ENCODE data around the gene TRIM25. TPM values are rescaled to one million over a fixed set of nuclear protein-coding genes. Genes with fewer than 3 reads are reported as not detected.

TRIM25 gene
- 7.8 TPM for total RNA-seq

DNA sequence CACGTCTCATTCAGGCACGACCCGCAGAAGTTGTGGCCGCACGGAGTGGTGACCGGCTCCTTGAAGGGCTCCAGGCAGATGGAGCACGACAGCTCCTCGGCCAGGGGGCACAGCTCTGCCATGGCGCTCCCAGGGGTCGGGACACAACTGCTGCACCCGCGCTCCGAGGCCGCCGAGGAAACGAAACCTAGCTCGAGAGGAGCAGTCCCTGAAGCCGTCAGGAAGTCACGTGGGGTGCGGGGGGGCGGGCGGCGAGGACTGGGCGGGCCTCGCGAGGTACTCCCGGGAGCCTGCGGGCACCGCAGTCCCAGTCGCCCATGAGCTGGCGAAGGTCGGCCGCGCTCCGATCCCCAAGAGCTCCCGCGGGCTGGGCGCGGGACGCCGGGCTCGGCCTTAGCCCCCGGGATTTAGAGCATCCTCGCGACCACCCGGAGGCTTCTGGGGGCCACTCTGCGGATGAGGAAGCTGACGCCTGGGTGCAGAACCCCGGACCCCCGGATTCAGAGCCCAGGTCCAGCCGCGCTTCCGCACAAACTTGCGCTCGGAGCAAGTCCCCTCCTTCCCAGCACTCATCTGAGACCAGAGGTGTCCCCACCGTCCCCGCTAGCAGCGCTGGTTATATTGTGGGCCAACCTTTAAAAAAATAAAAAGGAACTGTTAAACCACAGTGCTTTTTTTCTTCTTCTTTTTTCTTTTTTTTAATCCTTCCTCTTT is at the start of gene TRIM25:
TSS of gene TRIM25 (minus strand) at position 183 of the 714 bp plus-strand sequence. CDS start at position 122, 61 bp downstream.
- peak within 1 kb of the TSS; percentile 88 for H3K27ac ChIP-seq (ENCODE audit: low read depth, low read length)
- no peaks in the 10 kb centered on the region for H3K9me3 ChIP-seq (ENCODE audit: control insufficient read depth in 3 of 3, low read length in 3 of 3)
- H3K4me1 ChIP-seq (ENCODE audit: control insufficient read depth in 3 of 3, insufficient read depth in 3 of 3, low read length in 3 of 3): peaks cover 46 to 58% (median 48%) of the 10 kb centered on the region in 3 donors
- peak within 1 kb of the TSS; percentile 88 to 99 (median 99) for H3K4me3 ChIP-seq (ENCODE audit: low read length in 3 of 3)
- H3K27me3 ChIP-seq (ENCODE audit: control insufficient read depth in 3 of 3, insufficient read depth in 3 of 3, low read length in 3 of 3): no peaks in the 10 kb centered on the region
- peak within 1 kb of the TSS; percentile 91 to 98 (median 93) for H3K9ac ChIP-seq (ENCODE audit: low read depth in 1 of 3, low read length in 3 of 3)
- peaks cover 0 to 6% (median 0%) of the 10 kb centered on the region in 3 donors for H3K36me3 ChIP-seq (ENCODE audit: control insufficient read depth in 3 of 3, insufficient read depth in 3 of 3, low read length in 3 of 3)

DNA sequence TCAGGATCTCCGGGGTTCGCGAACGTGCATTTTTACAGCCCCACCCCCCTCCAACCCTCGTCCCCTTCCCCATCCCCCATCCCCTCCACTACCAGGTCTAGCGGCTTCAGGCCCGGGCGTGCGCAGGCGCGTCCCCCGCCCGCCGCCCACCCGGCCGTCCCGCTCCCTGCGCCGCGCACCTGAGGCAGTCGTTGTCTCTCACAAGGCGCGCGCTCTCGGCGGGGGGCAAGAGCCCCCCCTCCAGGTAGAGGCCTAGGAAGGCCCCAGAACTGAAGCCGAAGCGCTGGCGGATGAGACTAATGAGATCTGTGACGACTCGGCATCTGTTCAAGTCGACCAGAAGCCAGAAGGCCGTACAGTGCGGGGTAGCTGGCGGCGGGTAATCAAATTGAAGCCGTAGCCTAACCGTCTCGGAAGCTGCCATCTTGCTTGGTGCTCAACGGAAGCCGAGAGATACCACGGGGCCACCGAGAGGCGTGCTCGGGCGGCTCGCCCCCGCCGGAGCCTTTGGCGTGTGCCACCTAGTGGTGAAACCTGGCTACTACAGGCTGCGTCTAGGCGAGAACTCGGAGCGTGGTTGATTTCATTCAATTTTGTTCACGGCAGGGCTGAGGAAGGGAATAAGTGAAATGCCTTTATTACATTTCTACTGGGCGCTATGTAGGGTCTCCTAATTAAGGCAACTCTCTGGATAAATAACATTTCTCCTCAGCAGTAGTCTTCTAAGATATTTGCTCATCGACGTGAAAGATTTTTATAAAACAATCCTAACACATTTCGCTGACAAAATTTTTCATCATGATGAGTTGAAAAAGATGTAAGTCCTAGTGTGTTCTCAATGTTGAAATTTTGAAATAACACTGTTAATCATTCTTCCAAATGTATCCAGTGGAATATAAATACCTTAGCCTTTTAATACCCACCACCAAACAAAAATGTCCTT is 47.0 kb upstream of the TRIM25 start, which contains the start of gene COIL:
TSS of gene COIL (minus strand) at position 455 of the 943 bp plus-strand sequence. CDS start at position 424, 31 bp downstream.
- Histone ChIP-seq H3K9ac (ENCODE audit: low read depth in 1 of 3, low read length in 3 of 3) (peak within 1 kb of the TSS; percentile 89 to 94 (median 93)), H3K4me3 (ENCODE audit: low read length in 3 of 3) (peak within 1 kb of the TSS; percentile 90 to 92 (median 92)), H3K27me3 (ENCODE audit: control insufficient read depth in 3 of 3, insufficient read depth in 3 of 3, low read length in 3 of 3) (no peaks in the 10 kb centered on the region), H3K36me3 (ENCODE audit: control insufficient read depth in 3 of 3, insufficient read depth in 3 of 3, low read length in 3 of 3) (no peaks in the 10 kb centered on the region), H3K4me1 (ENCODE audit: control insufficient read depth in 3 of 3, insufficient read depth in 3 of 3, low read length in 3 of 3) (peaks cover 9 to 18% (median 10%) of the 10 kb centered on the region in 3 donors), H3K27ac (ENCODE audit: low read depth, low read length) (peak within 1 kb of the TSS; percentile 87), H3K9me3 (ENCODE audit: control insufficient read depth in 3 of 3, low read length in 3 of 3) (no peaks in the 10 kb centered on the region)

GRCh38 chr17:56956992-56957391 is 43.1 kb upstream of the TRIM25 start:
- Histone ChIP-seq H3K27ac (ENCODE audit: low read depth, low read length) (no peak overlapping the region), H3K4me1 (ENCODE audit: control insufficient read depth in 3 of 3, insufficient read depth in 3 of 3, low read length in 3 of 3) (peaks cover 9 to 18% (median 10%) of the 10 kb centered on the region in 3 donors), H3K9me3 (ENCODE audit: control insufficient read depth in 3 of 3, low read length in 3 of 3) (no peaks in the 10 kb centered on the region), H3K27me3 (ENCODE audit: control insufficient read depth in 3 of 3, insufficient read depth in 3 of 3, low read length in 3 of 3) (no peaks in the 10 kb centered on the region), H3K4me3 (ENCODE audit: low read length in 3 of 3) (no peak overlapping the region), H3K36me3 (ENCODE audit: control insufficient read depth in 3 of 3, insufficient read depth in 3 of 3, low read length in 3 of 3) (peaks cover 0 to 2% (median 0%) of the 10 kb centered on the region in 3 donors), H3K9ac (ENCODE audit: low read depth in 1 of 3, low read length in 3 of 3) (no peak overlapping the region)

DNA sequence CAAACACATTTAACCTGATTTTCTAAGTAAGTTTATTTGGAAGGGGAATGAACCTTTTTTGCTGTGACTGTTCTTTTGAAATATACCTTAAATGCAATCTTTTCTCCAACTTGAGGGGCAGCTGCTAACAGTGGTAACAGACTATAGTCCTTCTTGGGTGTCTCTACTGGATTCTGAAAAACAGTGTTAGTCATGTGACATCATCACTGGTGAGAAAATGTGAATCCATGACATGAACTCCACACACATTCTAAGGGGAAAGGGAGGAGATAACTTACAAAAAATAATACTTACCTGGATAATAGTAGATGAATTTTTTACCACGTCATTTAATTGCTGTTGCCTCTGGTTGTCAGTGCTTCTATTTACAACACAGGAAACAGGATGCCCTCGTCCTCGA is 35.7 kb upstream of the TRIM25 start:
- H3K9ac ChIP-seq (ENCODE audit: low read depth in 1 of 3, low read length in 3 of 3): no peak overlapping the region
- H3K4me1 ChIP-seq (ENCODE audit: control insufficient read depth in 3 of 3, insufficient read depth in 3 of 3, low read length in 3 of 3): no peaks in the 10 kb centered on the region
- H3K27me3 ChIP-seq (ENCODE audit: control insufficient read depth in 3 of 3, insufficient read depth in 3 of 3, low read length in 3 of 3): no peaks in the 10 kb centered on the region
- no peak overlapping the region for H3K27ac ChIP-seq (ENCODE audit: low read depth, low read length)
- no peak overlapping the region for H3K4me3 ChIP-seq (ENCODE audit: low read length in 3 of 3)
- peaks cover 14 to 29% (median 20%) of the 10 kb centered on the region in 3 donors for H3K36me3 ChIP-seq (ENCODE audit: control insufficient read depth in 3 of 3, insufficient read depth in 3 of 3, low read length in 3 of 3)
- no peaks in the 10 kb centered on the region for H3K9me3 ChIP-seq (ENCODE audit: control insufficient read depth in 3 of 3, low read length in 3 of 3)

DNA sequence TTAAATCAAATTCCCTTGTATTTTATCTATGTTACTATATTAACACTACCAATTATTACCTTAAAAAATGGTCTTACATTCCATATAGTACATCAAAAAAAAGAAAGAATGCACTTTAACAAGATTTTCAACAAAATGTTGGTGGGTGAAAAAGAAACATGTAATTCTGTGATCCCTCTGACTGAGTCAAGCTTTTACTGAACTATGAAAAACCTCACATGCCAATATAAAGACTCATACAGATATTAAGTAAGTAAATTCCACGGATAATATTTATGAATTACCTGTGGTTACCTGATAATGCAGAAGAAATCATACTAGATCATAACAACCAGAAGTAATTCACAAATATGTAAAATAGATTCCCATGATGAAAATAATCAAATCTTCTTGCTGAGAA is 34.6 kb upstream of the TRIM25 start:
- H3K36me3 ChIP-seq (ENCODE audit: control insufficient read depth in 3 of 3, insufficient read depth in 3 of 3, low read length in 3 of 3): peaks cover 17 to 38% (median 27%) of the 10 kb centered on the region in 3 donors
- H3K9me3 ChIP-seq (ENCODE audit: control insufficient read depth in 3 of 3, low read length in 3 of 3): no peaks in the 10 kb centered on the region
- H3K27ac ChIP-seq (ENCODE audit: low read depth, low read length): no peak overlapping the region
- H3K9ac ChIP-seq (ENCODE audit: low read depth in 1 of 3, low read length in 3 of 3): no peak overlapping the region
- no peaks in the 10 kb centered on the region for H3K4me1 ChIP-seq (ENCODE audit: control insufficient read depth in 3 of 3, insufficient read depth in 3 of 3, low read length in 3 of 3)
- H3K27me3 ChIP-seq (ENCODE audit: control insufficient read depth in 3 of 3, insufficient read depth in 3 of 3, low read length in 3 of 3): no peaks in the 10 kb centered on the region
- H3K4me3 ChIP-seq (ENCODE audit: low read length in 3 of 3): no peak overlapping the region

DNA sequence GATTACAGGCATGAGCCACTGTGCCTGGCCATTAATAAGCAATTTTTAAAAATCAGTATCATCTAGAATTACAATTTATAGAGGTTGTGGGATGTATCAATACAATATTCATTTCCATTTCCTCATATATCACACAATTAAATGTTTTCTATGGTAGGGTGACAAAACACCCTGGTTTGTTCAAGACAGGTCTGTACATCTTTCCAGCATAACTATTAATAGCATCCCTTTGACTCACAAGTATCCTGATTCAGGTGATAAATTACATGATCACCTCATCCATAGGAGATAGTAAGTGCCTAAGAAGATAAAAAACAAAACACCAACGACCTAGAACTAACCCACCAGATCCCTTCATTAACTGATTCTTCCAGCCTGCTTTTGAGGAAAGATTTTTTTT is 33.9 kb upstream of the TRIM25 start:
- no peaks in the 10 kb centered on the region for H3K9me3 ChIP-seq (ENCODE audit: control insufficient read depth in 3 of 3, low read length in 3 of 3)
- H3K4me3 ChIP-seq (ENCODE audit: low read length in 3 of 3): no peak overlapping the region
- no peak overlapping the region for H3K9ac ChIP-seq (ENCODE audit: low read depth in 1 of 3, low read length in 3 of 3)
- H3K27me3 ChIP-seq (ENCODE audit: control insufficient read depth in 3 of 3, insufficient read depth in 3 of 3, low read length in 3 of 3): no peaks in the 10 kb centered on the region
- no peak overlapping the region for H3K27ac ChIP-seq (ENCODE audit: low read depth, low read length)
- no peaks in the 10 kb centered on the region for H3K4me1 ChIP-seq (ENCODE audit: control insufficient read depth in 3 of 3, insufficient read depth in 3 of 3, low read length in 3 of 3)
- peaks cover 19 to 43% (median 30%) of the 10 kb centered on the region in 3 donors for H3K36me3 ChIP-seq (ENCODE audit: control insufficient read depth in 3 of 3, insufficient read depth in 3 of 3, low read length in 3 of 3)

- H3K27ac ChIP-seq (ENCODE audit: low read depth, low read length): no peak overlapping the region
- H3K4me1 ChIP-seq (ENCODE audit: control insufficient read depth in 3 of 3, insufficient read depth in 3 of 3, low read length in 3 of 3): no peaks in the 10 kb centered on the region
- H3K9ac ChIP-seq (ENCODE audit: low read depth in 1 of 3, low read length in 3 of 3): no peak overlapping the region
- no peak overlapping the region for H3K4me3 ChIP-seq (ENCODE audit: low read length in 3 of 3)
- H3K36me3 ChIP-seq (ENCODE audit: control insufficient read depth in 3 of 3, insufficient read depth in 3 of 3, low read length in 3 of 3): peaks cover 30 to 56% (median 42%) of the 10 kb centered on the region in 3 donors
- no peaks in the 10 kb centered on the region for H3K27me3 ChIP-seq (ENCODE audit: control insufficient read depth in 3 of 3, insufficient read depth in 3 of 3, low read length in 3 of 3)
- no peaks in the 10 kb centered on the region for H3K9me3 ChIP-seq (ENCODE audit: control insufficient read depth in 3 of 3, low read length in 3 of 3)
Observed at GRCh38 chr17:56945938-56946505, 32.2 kb upstream of the TRIM25 start.

DNA sequence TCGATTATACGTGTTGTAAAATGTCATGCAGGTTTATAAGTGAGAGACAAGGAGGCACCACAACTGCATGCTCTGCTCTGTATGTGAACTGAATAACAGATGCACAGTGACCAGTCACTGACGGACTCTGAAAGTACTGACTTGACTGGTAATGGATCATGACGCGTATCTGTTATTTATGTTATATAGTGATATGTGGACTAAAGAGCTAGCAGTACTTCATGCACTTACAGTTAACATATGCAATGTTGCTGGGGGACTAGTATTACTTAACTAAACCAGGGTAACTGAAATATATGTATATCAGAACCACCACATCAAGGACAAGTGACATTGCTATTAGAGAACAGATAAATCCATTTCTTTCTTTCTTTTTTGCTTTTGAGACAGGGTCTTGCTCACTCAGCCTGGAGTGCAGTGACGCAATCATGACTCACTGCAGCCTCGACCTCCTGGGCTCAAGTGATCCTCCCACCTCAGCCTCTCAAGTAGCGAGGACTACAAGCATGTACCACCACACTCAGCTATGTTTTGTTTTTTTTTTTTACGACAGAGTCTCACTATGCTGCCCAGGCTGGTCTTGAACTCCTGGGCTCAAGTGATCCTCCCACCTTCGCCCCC is 29.8 kb upstream of the TRIM25 start:
- Histone ChIP-seq H3K27ac (ENCODE audit: low read depth, low read length) (no peak overlapping the region), H3K9me3 (ENCODE audit: control insufficient read depth in 3 of 3, low read length in 3 of 3) (no peaks in the 10 kb centered on the region), H3K4me3 (ENCODE audit: low read length in 3 of 3) (no peak overlapping the region), H3K9ac (ENCODE audit: low read depth in 1 of 3, low read length in 3 of 3) (no peak overlapping the region), H3K27me3 (ENCODE audit: control insufficient read depth in 3 of 3, insufficient read depth in 3 of 3, low read length in 3 of 3) (no peaks in the 10 kb centered on the region), H3K4me1 (ENCODE audit: control insufficient read depth in 3 of 3, insufficient read depth in 3 of 3, low read length in 3 of 3) (no peaks in the 10 kb centered on the region), H3K36me3 (ENCODE audit: control insufficient read depth in 3 of 3, insufficient read depth in 3 of 3, low read length in 3 of 3) (peaks cover 23 to 45% (median 37%) of the 10 kb centered on the region in 3 donors)

GRCh38 chr17:56939869-56940484 is 26.1 kb upstream of the TRIM25 start:
- no peak overlapping the region for H3K4me3 ChIP-seq (ENCODE audit: low read length in 3 of 3)
- no peak overlapping the region for H3K9ac ChIP-seq (ENCODE audit: low read depth in 1 of 3, low read length in 3 of 3)
- no peaks in the 10 kb centered on the region for H3K27me3 ChIP-seq (ENCODE audit: control insufficient read depth in 3 of 3, insufficient read depth in 3 of 3, low read length in 3 of 3)
- no peak overlapping the region for H3K27ac ChIP-seq (ENCODE audit: low read depth, low read length)
- H3K36me3 ChIP-seq (ENCODE audit: control insufficient read depth in 3 of 3, insufficient read depth in 3 of 3, low read length in 3 of 3): peaks cover 19 to 54% (median 49%) of the 10 kb centered on the region in 3 donors
- no peaks in the 10 kb centered on the region for H3K4me1 ChIP-seq (ENCODE audit: control insufficient read depth in 3 of 3, insufficient read depth in 3 of 3, low read length in 3 of 3)
- H3K9me3 ChIP-seq (ENCODE audit: control insufficient read depth in 3 of 3, low read length in 3 of 3): no peaks in the 10 kb centered on the region

Measured in skeletal muscle tissue (tissue), 4 donors.